Measurements from ENCODE around the gene SND1. TPM values are rescaled to one million over a fixed set of nuclear protein-coding genes. Genes with fewer than 3 reads are reported as not detected.

SND1 gene
- total RNA-seq, 1 experiment from 2014 or later, result 104 TPM

GRCh38 chr7:128080169-128080568 is 428.2 kb downstream of the SND1 start:
- Histone ChIP-seq H3K79me2 (ENCODE audit: low read length) (no peaks in the 10 kb centered on the region), H3K27me3 (ENCODE audit: low read length) (no peaks in the 10 kb centered on the region), H2AFZ (ENCODE audit: low read length) (no peak overlapping the region), H3K9me3 (ENCODE audit: low read length) (no peaks in the 10 kb centered on the region), H3K4me1 (ENCODE audit: low read length) (no peaks in the 10 kb centered on the region), H3K27ac (ENCODE audit: low read length) (no peak overlapping the region), H4K20me1 (ENCODE audit: insufficient read depth, low read depth, low read length) (no peaks in the 10 kb centered on the region), H3K4me3 (ENCODE audit: low read length) (no peak overlapping the region), H3K4me2 (ENCODE audit: low read depth, low read length, poor library complexity, severe bottlenecking) (no peak overlapping the region), H3K9me2 (replicated peaks; ENCODE audit: insufficient read depth, low read length) (no peaks in the 10 kb centered on the region), H3K36me3 (ENCODE audit: insufficient read depth, low read length) (no peaks in the 10 kb centered on the region), H3K9ac (ENCODE audit: low read length) (no peak overlapping the region)
- DNase-seq, result no peak

- no peaks in the 10 kb centered on the region for H3K36me3 ChIP-seq (ENCODE audit: insufficient read depth, low read length)
- H3K4me1 ChIP-seq (ENCODE audit: low read length), result no peaks in the 10 kb centered on the region
- no peak overlapping the region for H3K27ac ChIP-seq (ENCODE audit: low read length)
- H3K9ac ChIP-seq (ENCODE audit: low read length), result no peak overlapping the region
- no peak overlapping the region for H2AFZ ChIP-seq (ENCODE audit: low read length)
- H3K9me3 ChIP-seq (ENCODE audit: low read length), result no peaks in the 10 kb centered on the region
- no peaks in the 10 kb centered on the region for H3K79me2 ChIP-seq (ENCODE audit: low read length)
- H3K27me3 ChIP-seq (ENCODE audit: low read length), result no peaks in the 10 kb centered on the region
- no peaks in the 10 kb centered on the region for H3K9me2 ChIP-seq (replicated peaks; ENCODE audit: insufficient read depth, low read length)
- H3K4me2 ChIP-seq (ENCODE audit: low read depth, low read length, poor library complexity, severe bottlenecking), result no peak overlapping the region
- H4K20me1 ChIP-seq (ENCODE audit: insufficient read depth, low read depth, low read length), result no peaks in the 10 kb centered on the region
- DNase-seq, result no peak
- H3K4me3 ChIP-seq (ENCODE audit: low read length), result no peak overlapping the region
Observed at GRCh38 chr7:128081351-128081750, 429.4 kb downstream of the SND1 start.

- Histone ChIP-seq H3K9ac (ENCODE audit: low read length) (no peak overlapping the region), H3K9me2 (replicated peaks; ENCODE audit: insufficient read depth, low read length) (no peaks in the 10 kb centered on the region), H3K4me1 (ENCODE audit: low read length) (no peaks in the 10 kb centered on the region), H3K9me3 (ENCODE audit: low read length) (no peaks in the 10 kb centered on the region), H2AFZ (ENCODE audit: low read length) (no peak overlapping the region), H3K79me2 (ENCODE audit: low read length) (no peaks in the 10 kb centered on the region), H3K4me2 (ENCODE audit: low read depth, low read length, poor library complexity, severe bottlenecking) (no peak overlapping the region), H3K36me3 (ENCODE audit: insufficient read depth, low read length) (no peaks in the 10 kb centered on the region), H3K4me3 (ENCODE audit: low read length) (no peak overlapping the region), H3K27me3 (ENCODE audit: low read length) (no peaks in the 10 kb centered on the region), H3K27ac (ENCODE audit: low read length) (no peak overlapping the region), H4K20me1 (ENCODE audit: insufficient read depth, low read depth, low read length) (no peaks in the 10 kb centered on the region)
- no peak for DNase-seq
Observed at GRCh38 chr7:128081808-128082207, 429.8 kb downstream of the SND1 start.

GRCh38 chr7:128082431-128082830 is 430.4 kb downstream of the SND1 start:
- Histone ChIP-seq H3K79me2 (ENCODE audit: low read length) (no peaks in the 10 kb centered on the region), H3K36me3 (ENCODE audit: insufficient read depth, low read length) (no peaks in the 10 kb centered on the region), H3K27me3 (ENCODE audit: low read length) (no peaks in the 10 kb centered on the region), H3K4me2 (ENCODE audit: low read depth, low read length, poor library complexity, severe bottlenecking) (no peak overlapping the region), H3K4me3 (ENCODE audit: low read length) (no peak overlapping the region), H3K9me3 (ENCODE audit: low read length) (no peaks in the 10 kb centered on the region), H3K9ac (ENCODE audit: low read length) (no peak overlapping the region), H3K4me1 (ENCODE audit: low read length) (no peaks in the 10 kb centered on the region), H2AFZ (ENCODE audit: low read length) (no peak overlapping the region), H3K9me2 (replicated peaks; ENCODE audit: insufficient read depth, low read length) (no peaks in the 10 kb centered on the region), H3K27ac (ENCODE audit: low read length) (no peak overlapping the region), H4K20me1 (ENCODE audit: insufficient read depth, low read depth, low read length) (no peaks in the 10 kb centered on the region)
- DNase-seq, result no peak

GRCh38 chr7:128084896-128085608 is 433.1 kb downstream of the SND1 start:
- H3K9ac ChIP-seq (ENCODE audit: low read length), result no peak overlapping the region
- no peak overlapping the region for H3K27ac ChIP-seq (ENCODE audit: low read length)
- no peak for DNase-seq
- H3K9me2 ChIP-seq (replicated peaks; ENCODE audit: insufficient read depth, low read length), result no peaks in the 10 kb centered on the region
- H3K4me2 ChIP-seq (ENCODE audit: low read depth, low read length, poor library complexity, severe bottlenecking), result no peak overlapping the region
- H3K79me2 ChIP-seq (ENCODE audit: low read length), result no peaks in the 10 kb centered on the region
- no peaks in the 10 kb centered on the region for H3K27me3 ChIP-seq (ENCODE audit: low read length)
- H4K20me1 ChIP-seq (ENCODE audit: insufficient read depth, low read depth, low read length), result no peaks in the 10 kb centered on the region
- no peaks in the 10 kb centered on the region for H3K4me1 ChIP-seq (ENCODE audit: low read length)
- H3K4me3 ChIP-seq (ENCODE audit: low read length), result no peak overlapping the region
- H3K9me3 ChIP-seq (ENCODE audit: low read length), result no peaks in the 10 kb centered on the region
- H2AFZ ChIP-seq (ENCODE audit: low read length), result no peak overlapping the region
- no peaks in the 10 kb centered on the region for H3K36me3 ChIP-seq (ENCODE audit: insufficient read depth, low read length)

- no peak overlapping the region for H2AFZ ChIP-seq (ENCODE audit: low read length)
- H3K4me2 ChIP-seq (ENCODE audit: low read depth, low read length, poor library complexity, severe bottlenecking), result no peak overlapping the region
- no peak overlapping the region for H3K4me3 ChIP-seq (ENCODE audit: low read length)
- H3K27me3 ChIP-seq (ENCODE audit: low read length), result no peaks in the 10 kb centered on the region
- no peaks in the 10 kb centered on the region for H3K4me1 ChIP-seq (ENCODE audit: low read length)
- H3K9me3 ChIP-seq (ENCODE audit: low read length), result no peaks in the 10 kb centered on the region
- H4K20me1 ChIP-seq (ENCODE audit: insufficient read depth, low read depth, low read length), result no peaks in the 10 kb centered on the region
- H3K9me2 ChIP-seq (replicated peaks; ENCODE audit: insufficient read depth, low read length), result no peaks in the 10 kb centered on the region
- H3K79me2 ChIP-seq (ENCODE audit: low read length), result no peaks in the 10 kb centered on the region
- H3K36me3 ChIP-seq (ENCODE audit: insufficient read depth, low read length), result no peaks in the 10 kb centered on the region
- no peak overlapping the region for H3K9ac ChIP-seq (ENCODE audit: low read length)
- H3K27ac ChIP-seq (ENCODE audit: low read length), result no peak overlapping the region
- DNase-seq, result no peak
Observed at GRCh38 chr7:128090492-128090891, 438.5 kb downstream of the SND1 start.

GRCh38 chr7:128091106-128091505 is 439.1 kb downstream of the SND1 start:
- DNase-seq, result no peak
- Histone ChIP-seq H3K79me2 (ENCODE audit: low read length) (no peaks in the 10 kb centered on the region), H3K4me3 (ENCODE audit: low read length) (no peak overlapping the region), H2AFZ (ENCODE audit: low read length) (no peak overlapping the region), H3K9me3 (ENCODE audit: low read length) (no peaks in the 10 kb centered on the region), H3K36me3 (ENCODE audit: insufficient read depth, low read length) (no peaks in the 10 kb centered on the region), H3K9ac (ENCODE audit: low read length) (no peak overlapping the region), H3K27me3 (ENCODE audit: low read length) (no peaks in the 10 kb centered on the region), H3K4me2 (ENCODE audit: low read depth, low read length, poor library complexity, severe bottlenecking) (no peak overlapping the region), H3K4me1 (ENCODE audit: low read length) (no peaks in the 10 kb centered on the region), H3K27ac (ENCODE audit: low read length) (no peak overlapping the region), H3K9me2 (replicated peaks; ENCODE audit: insufficient read depth, low read length) (no peaks in the 10 kb centered on the region), H4K20me1 (ENCODE audit: insufficient read depth, low read depth, low read length) (no peaks in the 10 kb centered on the region)

- no peak overlapping the region for H3K27ac ChIP-seq (ENCODE audit: low read length)
- no peak overlapping the region for H3K9ac ChIP-seq (ENCODE audit: low read length)
- H3K9me3 ChIP-seq (ENCODE audit: low read length), result no peaks in the 10 kb centered on the region
- H2AFZ ChIP-seq (ENCODE audit: low read length), result no peak overlapping the region
- no peaks in the 10 kb centered on the region for H3K4me1 ChIP-seq (ENCODE audit: low read length)
- H3K27me3 ChIP-seq (ENCODE audit: low read length), result no peaks in the 10 kb centered on the region
- no peak overlapping the region for H3K4me3 ChIP-seq (ENCODE audit: low read length)
- no peaks in the 10 kb centered on the region for H3K36me3 ChIP-seq (ENCODE audit: insufficient read depth, low read length)
- DNase-seq, result no peak
- H3K9me2 ChIP-seq (replicated peaks; ENCODE audit: insufficient read depth, low read length), result no peaks in the 10 kb centered on the region
- no peak overlapping the region for H3K4me2 ChIP-seq (ENCODE audit: low read depth, low read length, poor library complexity, severe bottlenecking)
- H3K79me2 ChIP-seq (ENCODE audit: low read length), result no peaks in the 10 kb centered on the region
- no peaks in the 10 kb centered on the region for H4K20me1 ChIP-seq (ENCODE audit: insufficient read depth, low read depth, low read length)
Observed at GRCh38 chr7:128092221-128092620, 440.2 kb downstream of the SND1 start.
